NCI-H226 (cell line): ENCODE data around the gene KRT15.

Experiments used
- DNase-seq: peaks from one replicate; pipeline ENCODE4 v3.0.0-alpha.2; 2015

Gene KRT15

DNA sequence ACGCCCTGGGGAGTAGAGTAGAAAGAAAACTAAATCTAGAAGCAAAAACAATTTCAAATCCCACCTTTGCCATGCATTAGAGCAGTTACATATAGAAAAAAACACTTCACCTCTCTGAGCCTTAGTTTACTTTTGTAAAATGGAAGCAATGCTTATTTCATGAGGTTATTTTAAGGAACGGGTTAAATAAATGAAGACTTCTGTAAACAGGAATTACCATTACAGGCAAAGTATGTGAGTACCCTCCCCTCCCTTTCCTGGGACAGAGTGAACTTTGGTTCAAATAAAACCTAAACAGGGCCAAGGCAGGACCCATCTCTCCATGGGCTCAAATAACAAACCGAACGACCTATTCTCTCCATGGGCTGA, 4.5 kb upstream of the KRT15 start:
- DNase-seq = no peak

DNA sequence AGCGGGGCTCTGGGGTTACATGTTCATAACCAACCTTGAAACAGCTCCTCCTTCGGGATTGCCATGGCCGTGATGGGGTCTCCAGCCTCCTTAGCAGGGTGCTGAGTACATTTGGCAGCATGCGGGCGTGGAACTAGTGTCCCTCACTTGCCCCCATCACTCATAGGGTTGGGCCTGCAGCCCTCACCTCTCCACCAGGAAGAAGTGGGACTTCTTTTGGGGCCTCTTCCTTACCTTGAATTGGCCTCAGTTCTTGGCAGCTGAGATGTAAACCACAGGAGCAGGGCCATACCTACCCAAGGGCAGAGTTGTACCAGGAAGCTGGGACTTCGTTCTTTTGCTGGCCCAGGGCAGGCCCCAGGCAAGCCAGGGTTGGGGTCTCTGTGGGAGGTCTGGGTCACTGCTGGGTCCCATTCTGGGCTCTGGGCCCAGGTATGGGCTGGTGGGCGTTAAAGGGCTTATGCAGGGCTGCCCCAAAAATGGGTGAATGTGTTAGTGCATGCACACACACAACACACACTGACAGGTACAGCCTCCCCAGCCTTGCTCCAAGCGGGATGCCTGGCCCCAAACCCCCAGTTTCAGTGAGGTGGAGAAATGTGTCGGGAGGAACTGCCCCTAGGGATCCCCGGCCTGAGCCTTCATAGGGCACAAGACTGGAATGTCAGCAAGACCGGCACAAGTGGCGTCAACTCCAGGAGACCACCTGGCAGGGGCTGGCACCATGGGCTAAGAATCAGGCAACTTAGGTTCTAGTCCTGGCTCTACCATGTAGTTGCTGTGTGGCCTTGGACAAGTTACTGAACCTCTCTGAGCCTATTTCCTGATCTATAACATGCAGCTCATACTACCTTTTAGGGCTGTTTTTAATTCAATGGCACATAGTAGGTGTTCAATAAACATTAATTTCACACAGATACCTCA, 3.9 kb upstream of the KRT15 start:
- peak; percentile 70 for DNase-seq

DNA sequence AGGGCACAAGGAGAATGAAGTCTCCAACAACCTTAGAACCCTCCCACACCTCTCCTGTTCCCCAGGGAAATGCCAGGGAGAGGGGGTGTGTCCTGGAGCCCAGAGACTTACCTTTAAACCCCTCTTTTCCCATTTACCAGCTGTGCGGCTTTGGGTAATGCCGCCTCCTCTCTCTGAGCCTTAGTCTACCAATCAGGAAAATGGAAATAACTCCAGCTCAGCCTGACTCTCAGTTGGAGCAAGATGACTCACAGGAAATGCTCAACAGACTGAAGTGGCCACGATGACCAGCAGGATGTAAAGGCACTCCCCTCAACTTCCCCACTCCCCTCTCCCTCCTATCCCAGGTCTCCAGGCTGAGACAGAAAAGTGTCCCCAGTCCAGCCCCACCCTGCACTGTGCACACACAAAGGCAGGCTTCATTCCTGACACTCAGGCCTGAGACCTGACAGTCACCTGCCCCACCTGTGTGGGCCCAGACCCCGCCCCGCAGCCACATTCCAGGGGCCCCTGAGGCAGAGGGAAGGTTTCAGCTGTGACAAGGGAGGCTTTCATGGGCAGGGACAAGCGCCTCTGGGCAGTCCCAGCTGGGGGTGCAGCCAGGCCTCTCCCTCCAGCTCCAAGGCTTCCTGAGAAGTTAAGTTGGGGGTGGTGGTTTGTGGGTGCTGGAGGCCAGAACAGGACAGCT, 3.0 kb upstream of the KRT15 start:
- peak; percentile 93 for DNase-seq

DNA sequence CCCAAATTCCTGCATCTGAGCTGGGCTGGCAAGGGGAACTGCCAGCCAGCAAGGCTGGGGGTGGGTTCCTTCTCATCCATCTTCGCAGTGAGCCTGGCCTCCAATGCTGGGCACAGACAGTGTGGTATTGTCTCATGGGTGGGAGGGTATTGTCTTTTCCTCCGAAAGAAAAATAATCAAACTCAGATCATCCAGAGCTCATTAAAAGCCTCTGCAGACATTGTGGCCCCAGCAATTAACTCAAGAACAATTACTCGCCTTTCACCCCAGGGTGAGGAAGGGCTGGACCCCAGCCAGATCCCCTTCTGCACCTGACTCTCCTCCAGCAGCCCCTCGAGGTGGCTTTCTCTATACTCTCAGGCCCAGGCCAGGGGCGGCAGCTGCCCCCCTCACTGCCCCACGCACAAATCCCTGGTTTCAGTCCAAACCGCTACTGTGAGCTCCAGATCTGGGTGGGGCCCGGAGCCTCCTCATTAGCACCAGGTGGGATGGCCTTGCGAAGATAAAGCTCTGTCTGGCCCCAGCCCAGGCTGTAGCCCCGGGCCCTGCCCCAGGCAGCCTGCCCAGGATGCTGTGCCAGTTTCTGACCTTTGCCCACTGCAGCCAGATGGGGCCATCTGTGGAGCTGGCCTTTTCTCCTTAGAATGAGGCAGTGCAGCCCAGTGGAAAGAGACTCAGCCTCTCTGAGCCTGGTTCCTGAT, 2.3 kb upstream of the KRT15 start:
- peak; percentile 82 for DNase-seq

DNA sequence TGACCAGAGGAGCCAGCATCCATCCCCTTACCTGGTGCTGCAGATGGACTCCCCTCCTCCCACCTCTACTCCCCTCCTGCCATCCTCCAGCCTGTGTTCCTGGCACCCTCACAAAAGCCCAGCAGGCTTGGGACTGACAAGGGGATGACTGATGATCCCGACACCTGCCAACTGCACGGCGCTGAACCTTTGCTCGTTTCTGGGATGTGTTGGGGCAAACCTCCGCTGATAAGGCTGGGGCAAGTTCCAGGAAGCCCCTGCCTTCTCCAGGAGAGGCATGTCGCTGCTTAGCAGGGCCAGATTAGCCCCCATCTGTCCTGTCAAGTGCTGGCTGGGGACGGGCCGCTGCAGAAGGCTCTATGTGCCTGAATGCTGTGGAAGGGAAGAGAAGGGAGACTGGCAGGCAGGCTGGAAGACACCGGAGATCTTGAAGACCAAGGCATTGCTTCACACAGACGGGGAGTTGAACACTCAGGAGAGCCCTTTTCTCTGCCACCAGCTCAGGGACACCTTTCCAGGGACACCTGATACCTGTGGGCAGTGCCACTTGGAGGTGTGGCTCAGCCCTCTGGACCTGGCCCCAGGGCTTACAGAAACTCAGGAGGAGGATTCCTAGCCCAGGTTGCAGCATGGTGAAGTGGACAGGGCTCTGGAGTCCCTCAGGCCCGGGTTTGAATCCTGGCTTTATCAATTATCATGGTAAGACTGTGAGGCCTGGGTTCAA, 973 bp upstream of the KRT15 start:
- DNase-seq = peak; percentile 83

DNA sequence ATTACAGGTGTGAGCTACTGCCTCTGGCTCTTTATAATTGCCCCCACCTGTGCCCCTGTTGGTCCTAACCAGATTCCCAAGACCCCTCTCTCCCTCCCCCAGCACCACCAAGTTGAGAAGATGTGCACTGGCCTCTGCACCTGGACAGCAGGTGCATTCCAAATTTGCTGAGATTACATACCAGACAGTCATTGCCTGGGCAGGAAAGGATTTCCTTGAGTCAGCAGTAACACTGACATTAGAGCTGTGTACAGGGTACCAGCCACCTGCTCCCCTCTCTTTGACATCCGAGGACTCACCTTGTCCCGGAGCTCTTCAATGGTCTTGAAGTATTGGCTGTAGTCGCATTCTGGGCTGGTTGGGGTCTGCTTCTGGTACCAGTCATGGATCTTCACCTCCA, 659 bp downstream of the KRT15 start:
- DNase-seq = no peak

DNA sequence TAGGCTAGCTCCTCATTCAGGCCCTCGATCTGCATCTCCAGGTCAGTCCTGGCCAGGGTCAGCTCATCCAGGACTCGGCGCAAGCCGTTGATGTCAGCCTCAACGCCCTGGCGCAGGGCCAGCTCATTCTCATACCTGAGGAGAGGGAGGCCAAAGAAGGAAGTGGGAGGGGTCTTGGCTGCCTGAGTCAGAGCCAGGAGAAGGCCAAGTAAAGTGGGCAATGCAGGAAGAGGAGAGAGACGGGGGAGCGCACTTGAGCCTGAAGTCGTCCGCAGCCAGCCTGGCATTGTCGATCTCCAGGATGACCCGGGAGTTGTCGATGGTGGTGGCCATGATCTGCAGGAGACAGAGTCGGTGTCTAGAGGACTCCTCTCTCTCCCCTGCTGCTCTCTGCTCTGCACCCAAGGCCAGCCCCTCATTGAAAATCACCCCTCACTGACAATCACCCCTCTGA, 1.8 kb downstream of the KRT15 start:
- DNase-seq = no peak

DNA sequence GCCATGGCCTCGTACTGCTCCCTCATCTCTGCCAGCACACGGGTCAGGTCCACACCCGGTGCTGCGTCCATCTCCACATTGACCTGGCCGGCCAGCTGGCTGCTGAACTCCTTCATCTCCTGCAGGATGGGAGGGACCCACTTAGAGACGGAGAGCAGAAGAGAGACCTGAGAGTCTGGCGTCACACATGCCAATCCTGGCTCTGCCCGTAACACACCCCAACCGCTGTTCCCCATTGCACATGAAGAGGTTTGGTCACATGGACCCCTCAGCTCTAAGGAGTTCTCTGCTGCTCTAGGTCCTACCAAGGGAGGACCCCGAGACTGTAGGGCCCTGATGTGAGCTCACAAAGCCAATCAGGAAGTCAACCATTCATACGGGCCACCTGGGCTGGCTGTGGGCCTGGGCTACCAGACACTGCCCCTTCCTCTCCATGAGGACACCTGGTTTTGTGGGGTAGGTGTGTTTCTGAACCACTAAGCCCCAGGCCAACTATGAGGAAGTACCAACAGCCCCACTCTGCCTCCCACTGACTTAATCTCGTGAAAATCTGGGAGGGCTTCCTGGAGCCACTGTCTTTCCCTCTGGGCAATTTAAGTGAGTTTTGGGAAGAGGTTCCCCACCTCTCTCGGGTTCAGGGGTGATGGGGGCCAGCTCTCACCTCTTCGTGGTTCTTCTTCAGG, 2.4 kb downstream of the KRT15 start:
- DNase-seq = no peak

DNA sequence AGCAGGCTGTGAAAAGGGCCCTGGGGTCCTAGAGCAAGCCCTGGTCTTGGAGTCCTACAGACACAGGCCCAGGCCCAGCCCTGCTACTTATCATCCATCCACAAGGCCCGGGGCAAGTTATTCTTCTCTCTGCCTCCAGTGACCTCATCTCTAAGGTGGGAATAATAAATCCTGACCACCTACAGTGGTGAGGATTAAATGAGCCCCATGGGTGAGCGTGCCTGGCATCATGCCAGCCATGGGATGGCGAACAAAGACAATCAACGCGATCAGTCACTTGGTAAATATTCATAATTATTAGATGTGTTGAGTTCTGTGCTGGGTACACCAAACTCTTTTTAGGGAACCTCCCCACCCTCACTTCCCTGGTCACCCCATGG, 5.5 kb downstream of the KRT15 start:
- DNase-seq = no peak

DNA sequence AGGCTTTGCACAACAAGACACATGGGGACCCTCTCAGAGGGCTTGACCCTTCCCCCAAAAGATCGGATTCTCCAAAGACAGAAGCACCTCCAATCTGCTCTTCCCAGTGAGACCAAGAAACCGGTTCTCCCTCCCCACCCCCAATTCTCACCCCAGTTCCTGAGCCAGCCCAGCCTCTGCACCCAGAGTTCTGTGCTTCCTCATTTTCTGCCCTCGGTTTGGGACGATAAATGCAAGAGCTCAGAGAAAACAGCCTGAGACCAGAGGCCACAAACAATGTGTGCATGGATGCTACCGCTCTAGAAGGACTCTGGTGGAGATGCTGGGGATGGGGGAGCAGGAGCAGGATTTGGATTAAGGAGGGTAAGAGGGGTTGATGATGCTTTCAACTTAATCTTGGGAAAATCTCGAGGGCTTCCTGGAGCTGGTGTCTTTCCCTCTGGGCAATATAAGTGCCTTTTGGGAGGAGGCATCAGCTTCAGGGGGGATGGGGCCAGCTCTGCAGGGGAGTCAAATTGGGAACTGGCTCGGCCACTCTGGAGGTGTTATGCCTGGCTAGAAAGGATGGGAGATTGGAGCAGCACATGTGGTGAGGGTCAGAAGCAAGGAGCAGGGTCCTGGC, 6.0 kb downstream of the KRT15 start:
- no peak for DNase-seq

DNA sequence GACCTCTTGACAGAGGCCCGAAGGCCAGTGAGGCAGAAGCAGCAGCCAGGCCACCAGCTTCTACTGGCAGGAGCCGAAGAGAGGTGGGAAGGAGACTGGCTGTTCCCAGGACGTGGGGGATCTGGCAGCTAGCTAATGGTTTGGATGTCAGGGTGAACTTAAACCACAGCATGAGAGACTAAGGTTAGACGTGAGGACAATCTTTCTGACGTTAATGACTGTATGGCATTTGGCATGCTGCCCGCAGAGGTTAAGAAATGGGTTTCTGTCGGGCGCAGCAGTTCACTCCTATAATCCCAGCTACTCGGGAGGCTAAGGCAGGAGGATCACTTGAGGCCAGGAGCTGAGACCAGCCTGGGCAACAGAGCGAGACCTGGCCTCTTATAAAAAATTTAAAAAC, 7.0 kb downstream of the KRT15 start:
- no peak for DNase-seq

DNA sequence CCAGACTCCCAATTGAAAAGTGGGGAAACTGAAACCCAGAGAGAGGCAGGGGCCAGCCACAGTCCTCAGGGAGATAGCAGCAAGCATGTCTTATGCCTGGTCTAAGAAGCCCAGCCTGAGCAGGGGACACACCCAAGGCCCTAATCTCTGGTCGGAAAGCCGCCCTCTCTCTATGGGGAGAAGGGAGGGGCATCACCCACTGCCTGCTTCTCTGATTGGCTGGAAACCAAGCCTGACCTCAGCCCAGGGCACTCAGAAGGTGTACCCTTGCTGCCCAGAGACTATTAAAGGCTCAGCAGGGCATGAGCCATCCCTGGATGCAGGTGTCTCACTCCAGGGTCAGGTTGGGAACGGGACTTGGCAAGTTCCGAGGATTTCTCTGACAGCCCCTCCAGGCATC, 7.6 kb downstream of the KRT15 start:
- DNase-seq = no peak

DNA sequence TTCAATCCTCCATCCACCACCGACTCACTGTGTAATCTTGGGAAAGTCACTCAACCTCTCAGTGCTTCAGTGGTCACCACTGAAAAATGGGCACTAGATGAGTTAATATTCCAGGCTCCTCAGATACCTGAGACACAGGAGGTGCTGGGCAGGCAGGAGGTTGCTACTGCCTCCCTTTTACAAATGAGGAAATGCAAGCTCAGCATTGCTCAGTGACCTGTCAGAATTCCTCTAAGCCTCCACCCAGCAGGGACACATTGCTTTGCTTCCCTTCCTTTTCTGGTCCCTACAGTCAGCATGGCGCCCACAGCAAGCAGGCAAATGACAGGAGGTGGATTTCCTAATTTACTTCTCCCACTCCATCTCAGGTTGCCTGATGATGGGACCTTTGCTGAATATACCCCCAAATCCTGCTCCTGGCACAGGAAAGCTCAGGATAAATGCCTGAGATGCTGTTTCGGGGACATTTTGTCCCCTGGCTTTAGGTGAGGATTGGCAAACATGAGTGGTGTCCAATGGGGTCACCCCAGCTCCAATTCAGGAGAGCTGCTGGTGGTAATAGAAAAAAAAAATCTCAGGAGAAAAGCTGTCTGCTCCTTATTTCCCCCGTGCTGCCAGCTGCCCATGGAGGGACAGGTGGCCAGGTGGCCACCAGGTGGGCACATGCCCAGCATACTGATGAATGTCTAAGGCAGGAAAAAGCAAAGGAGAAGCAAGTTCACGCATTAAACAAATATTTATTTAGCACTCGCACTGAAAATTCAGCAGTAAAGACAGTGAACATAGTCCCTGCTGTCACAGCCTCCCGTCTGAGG, 8.2 kb downstream of the KRT15 start:
- DNase-seq = no peak

DNA sequence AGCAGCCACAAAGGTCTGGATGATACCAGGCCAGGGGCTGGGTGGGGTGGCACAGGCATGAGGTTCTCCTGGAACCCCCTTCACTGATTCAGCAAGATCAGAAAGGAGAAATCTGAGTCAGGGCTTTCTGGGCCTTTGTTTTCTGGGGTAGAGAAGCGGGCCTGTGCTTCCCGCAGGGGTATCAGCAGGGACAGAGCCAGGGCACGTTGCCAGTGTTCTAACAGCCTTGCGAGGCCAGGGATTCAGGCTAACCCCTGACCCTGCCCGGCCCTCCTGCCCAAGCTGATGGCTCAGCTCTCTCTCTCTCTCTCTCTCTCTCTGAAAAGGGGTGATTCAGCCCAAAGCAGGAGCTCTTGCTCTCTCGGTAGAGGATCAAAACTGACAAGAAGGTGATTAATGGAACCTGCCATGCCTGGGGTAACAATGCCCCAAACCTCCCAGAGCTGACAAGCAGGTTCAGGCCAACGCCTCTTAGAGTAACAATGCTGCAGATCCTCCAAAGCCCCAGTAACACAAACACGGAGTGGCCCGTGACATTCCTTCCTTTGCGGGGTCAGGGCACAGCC, 11.3 kb downstream of the KRT15 start:
- no peak for DNase-seq

DNA sequence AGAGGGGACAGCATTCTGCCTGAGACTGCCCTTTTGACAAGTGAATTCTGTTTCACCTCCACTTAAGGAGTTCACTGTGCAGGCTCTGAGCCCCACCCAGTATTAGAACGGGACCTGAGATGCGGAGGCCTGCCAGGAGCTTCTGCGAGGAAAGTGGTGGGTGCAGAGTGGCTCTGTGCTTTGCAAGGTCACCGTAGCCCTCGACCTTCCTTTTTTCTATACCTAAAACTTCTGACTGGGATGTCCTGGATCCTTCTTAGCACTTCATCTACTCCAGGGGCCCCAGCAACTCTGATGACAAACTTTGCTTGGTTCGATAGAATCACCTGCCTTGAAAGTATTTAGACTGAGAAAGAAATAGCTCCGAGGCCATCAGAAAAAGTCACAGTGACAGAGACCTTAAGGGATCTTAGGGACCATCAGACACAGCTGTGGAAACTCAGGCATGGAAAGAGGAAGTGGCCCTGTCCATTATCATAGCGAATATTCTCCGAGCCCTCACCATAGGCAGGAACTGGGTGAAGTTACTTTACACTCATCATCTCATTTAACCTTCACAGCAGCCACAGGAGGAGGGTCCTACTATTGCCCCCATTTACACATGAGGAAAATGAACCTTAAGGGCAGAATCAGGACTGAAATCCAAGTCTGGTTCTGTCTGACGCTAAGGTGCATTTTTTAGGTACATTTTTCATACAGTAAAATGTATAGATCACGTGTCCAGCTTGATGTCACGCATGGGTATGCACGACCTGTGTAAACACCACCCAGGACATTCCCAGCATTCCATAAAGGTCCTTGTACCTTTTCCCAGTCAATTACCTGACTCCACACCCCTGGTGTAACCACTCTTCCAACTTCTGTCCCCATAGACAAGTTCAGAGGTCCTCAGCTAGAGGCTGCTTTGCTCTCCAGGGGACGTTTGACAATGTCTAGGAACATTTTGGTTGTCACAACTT, 12.6 kb downstream of the KRT15 start:
- DNase-seq = no peak

DNA sequence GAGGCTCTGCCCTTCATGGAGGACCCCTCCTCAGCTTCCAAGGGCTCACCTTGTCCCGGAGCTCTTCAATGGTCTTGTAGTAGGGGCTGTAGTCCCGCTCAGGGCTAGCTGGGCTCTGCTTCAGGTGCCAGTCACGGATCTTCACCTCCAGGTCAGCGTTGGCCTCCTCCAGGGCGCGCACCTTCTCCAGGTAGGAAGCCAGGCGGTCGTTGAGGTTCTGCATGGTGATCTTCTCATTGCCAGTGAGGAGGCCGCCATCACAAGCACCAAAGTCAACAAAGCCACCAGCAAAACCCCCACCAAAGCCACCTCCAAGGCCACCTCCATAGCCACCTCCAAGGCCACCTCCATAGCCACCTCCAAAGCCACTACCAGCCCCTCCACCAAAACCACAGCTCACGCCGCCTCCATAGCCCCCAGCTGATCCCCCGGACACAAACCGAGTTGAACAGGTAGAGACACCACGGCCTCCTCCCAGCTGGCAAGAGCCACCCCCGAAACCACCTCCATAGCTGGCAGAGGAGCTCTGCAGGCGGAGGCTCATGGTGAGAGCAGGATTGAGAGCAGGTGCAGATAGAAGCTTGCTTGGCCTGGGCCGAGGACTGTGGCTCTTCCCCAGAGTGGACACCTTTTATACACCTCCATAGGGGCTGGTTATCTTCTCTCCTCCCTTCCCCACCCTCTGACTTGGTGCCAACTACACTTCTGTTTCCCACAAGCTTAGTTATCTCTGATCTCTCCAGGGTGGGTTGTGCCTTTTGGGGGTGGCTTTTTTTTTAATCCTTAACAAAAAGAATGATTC, 13.5 kb downstream of the KRT15 start, which contains the start of gene KRT13:
Gene KRT13, minus strand, starts transcription at position 606 of the 802 bp plus-strand sequence. Its CDS starts 62 bp downstream, at position 544.
- DNase-seq = no peak

DNA sequence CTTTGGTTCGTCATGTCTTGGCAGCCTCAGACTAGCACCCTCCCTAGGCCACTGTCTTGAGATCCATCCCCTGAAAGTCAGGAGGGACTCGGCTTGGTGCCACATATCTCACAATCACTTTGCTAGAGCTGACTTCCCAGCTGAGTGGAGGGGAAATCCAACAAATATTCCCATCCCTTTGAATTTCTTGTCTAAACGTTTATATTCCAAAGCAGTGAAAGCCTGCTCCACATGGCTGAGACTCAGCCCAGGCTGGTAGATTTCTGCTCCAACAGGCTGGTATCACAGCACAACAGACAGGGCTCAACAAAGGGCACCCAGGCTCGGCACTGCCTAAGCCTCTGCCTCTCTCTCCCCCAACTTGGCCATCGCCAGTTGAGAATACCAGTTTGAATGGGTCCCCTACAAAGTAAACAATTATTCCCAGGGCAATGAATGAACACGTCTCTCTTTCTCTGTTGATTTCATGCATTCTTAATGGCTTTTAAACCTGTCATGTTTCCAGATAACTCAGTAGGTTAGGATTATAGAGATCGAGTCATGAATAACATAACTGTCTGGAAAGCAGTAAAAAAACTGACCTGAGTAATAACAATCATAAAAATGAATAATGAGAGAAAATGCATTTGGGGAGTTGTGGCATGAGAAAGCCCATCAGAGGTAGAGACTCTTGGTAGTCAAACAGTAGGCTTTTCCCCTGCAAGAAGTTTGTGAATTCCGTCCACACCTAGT, 14.3 kb downstream of the KRT15 start:
- no peak for DNase-seq

DNA sequence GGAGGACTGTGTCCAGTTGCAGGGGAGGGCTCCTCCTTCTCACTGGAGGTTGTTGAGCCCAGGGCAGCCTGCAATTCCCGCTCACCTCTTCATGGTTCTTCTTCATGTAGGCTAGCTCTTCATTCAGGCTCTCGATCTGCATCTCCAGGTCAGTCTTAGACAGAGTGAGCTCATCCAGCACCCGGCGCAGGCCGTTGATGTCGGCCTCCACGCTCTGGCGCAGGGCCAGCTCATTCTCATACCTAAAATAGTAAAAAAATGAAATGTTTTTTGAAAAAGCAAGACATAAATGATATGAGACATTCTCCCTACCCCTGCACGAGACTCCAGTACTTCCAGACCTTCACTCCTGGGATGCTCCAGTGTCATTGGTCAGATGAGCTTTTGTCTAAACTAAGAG, 15.5 kb downstream of the KRT15 start:
- DNase-seq = no peak
